HL-60 (cell line): ENCODE measurements around the gene UNC5C.

ENCODE experiments used
- DNase-seq, 2 experiments: peaks; one replicate each; pipeline ENCODE4 v3.0.0-alpha.2; 2010 to 2020; ENCODE audit warnings: low read depth in 1 of 2, low spot score in 1 of 2
- H3K27ac ChIP-seq: fragments of 250-450 bp; sonication (Bioruptor Pico); replicated peaks from 2 replicates; pipeline ENCODE4 v1.5.1; 2020; ENCODE audit warnings: mild to moderate bottlenecking, moderate library complexity
- H3K27me3 ChIP-seq: fragments of 250-450 bp; sonication (Bioruptor Pico); 2 replicates; pipeline ENCODE4 v1.5.1; 2021; ENCODE audit warnings: mild to moderate bottlenecking, moderate library complexity; ENCODE audit not compliant: insufficient read depth, poor library complexity, severe bottlenecking
- H3K4me3 ChIP-seq: replicated peaks from 2 replicates; pipeline ENCODE4 v1.5.1; 2011; ENCODE audit warnings: mild to moderate bottlenecking, control low read depth, low read length; ENCODE audit not compliant: insufficient read depth
- GABPA ChIP-seq: IDR thresholded peaks from 2 replicates; pipeline ENCODE4 v1.6.1; 2012; ENCODE audit warnings: low read depth
- POLR2AphosphoS5 ChIP-seq: IDR thresholded peaks from 2 replicates; pipeline ENCODE4 v1.6.1; 2012; ENCODE audit warnings: low read depth
- SPI1 ChIP-seq: IDR thresholded peaks from 2 replicates; pipeline ENCODE4 v1.6.1; 2012; ENCODE audit warnings: low read depth, mild to moderate bottlenecking, borderline replicate concordance
- TF ChIP-seq, protein P1 (sequence below): IDR thresholded peaks from one replicate; pipeline ENCODE4 v1.5.1; 2011; ENCODE audit warnings: low read length, control low read depth, inconsistent platforms; ENCODE audit not compliant: insufficient read depth
- TF ChIP-seq, protein P2 (sequence below): IDR thresholded peaks from 2 replicates; pipeline ENCODE4 v1.6.1; 2012; ENCODE audit warnings: low read depth; ENCODE audit not compliant: insufficient replicate concordance

UNC5C gene

DNA sequence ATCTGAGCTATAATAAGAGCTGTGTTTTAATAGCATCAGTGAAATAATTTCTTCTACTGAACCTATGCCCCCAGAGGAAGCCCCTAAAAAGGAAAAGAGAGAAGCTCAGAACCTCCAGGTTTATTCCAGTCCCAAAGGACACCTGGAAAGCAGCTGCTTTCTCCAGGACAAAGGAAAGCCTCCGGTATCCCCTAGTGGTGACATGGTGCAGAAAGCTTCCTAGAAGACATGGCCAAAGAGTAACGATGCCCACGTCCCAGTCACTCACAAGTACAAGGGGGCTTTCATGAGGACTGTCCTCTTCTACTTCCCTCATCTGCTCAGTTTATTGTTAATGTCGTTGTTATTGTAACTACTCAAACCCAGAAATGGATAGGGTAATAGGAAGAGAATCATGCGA lies 343.9 kb downstream of the UNC5C start:
- Histone ChIP-seq H3K27ac (no peak overlapping the region), H3K27me3 (no peaks in the 10 kb centered on the region), H3K4me3 (no peak overlapping the region)
- TF ChIP-seq, protein P1, sequence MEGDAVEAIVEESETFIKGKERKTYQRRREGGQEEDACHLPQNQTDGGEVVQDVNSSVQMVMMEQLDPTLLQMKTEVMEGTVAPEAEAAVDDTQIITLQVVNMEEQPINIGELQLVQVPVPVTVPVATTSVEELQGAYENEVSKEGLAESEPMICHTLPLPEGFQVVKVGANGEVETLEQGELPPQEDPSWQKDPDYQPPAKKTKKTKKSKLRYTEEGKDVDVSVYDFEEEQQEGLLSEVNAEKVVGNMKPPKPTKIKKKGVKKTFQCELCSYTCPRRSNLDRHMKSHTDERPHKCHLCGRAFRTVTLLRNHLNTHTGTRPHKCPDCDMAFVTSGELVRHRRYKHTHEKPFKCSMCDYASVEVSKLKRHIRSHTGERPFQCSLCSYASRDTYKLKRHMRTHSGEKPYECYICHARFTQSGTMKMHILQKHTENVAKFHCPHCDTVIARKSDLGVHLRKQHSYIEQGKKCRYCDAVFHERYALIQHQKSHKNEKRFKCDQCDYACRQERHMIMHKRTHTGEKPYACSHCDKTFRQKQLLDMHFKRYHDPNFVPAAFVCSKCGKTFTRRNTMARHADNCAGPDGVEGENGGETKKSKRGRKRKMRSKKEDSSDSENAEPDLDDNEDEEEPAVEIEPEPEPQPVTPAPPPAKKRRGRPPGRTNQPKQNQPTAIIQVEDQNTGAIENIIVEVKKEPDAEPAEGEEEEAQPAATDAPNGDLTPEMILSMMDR = no peak
- TF ChIP-seq SPI1 = no peak
- TF ChIP-seq, protein P2, sequence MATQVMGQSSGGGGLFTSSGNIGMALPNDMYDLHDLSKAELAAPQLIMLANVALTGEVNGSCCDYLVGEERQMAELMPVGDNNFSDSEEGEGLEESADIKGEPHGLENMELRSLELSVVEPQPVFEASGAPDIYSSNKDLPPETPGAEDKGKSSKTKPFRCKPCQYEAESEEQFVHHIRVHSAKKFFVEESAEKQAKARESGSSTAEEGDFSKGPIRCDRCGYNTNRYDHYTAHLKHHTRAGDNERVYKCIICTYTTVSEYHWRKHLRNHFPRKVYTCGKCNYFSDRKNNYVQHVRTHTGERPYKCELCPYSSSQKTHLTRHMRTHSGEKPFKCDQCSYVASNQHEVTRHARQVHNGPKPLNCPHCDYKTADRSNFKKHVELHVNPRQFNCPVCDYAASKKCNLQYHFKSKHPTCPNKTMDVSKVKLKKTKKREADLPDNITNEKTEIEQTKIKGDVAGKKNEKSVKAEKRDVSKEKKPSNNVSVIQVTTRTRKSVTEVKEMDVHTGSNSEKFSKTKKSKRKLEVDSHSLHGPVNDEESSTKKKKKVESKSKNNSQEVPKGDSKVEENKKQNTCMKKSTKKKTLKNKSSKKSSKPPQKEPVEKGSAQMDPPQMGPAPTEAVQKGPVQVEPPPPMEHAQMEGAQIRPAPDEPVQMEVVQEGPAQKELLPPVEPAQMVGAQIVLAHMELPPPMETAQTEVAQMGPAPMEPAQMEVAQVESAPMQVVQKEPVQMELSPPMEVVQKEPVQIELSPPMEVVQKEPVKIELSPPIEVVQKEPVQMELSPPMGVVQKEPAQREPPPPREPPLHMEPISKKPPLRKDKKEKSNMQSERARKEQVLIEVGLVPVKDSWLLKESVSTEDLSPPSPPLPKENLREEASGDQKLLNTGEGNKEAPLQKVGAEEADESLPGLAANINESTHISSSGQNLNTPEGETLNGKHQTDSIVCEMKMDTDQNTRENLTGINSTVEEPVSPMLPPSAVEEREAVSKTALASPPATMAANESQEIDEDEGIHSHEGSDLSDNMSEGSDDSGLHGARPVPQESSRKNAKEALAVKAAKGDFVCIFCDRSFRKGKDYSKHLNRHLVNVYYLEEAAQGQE = no peak
- TF ChIP-seq GABPA = no peak
- TF ChIP-seq POLR2AphosphoS5 = no peak
- DNase-seq = no peak

DNA sequence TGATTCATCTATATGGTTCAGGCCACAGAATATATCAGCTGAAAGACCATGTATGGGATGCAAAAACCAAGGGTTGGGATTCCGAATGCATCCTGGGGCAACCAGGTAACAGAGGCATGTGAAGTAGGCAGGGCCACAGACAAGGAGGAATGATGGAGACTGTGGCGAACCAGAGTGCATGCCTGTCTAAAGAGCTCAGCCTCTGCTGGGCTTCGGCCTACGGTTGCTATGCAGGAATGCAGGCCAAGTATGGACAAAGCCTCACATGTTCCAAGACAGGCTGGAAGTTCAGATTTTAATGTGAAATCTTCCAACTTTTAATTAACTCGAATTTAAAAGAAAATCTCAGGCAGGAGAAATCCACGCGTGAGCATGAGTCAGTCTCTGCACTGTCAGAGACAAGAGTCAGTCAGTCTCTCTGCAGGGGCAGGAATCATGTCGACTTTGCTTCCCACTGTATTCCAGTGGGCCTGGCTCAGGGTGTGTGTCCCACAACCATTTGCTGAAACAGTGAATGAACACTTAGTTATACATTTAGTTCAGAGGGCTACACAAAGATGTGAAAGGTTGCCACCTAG lies 344.4 kb downstream of the UNC5C start:
- no peaks in the 10 kb centered on the region for H3K27me3 ChIP-seq
- no peak overlapping the region for H3K4me3 ChIP-seq
- no peak overlapping the region for H3K27ac ChIP-seq
- no peak for DNase-seq
- TF ChIP-seq POLR2AphosphoS5 (no peak), SPI1 (no peak), GABPA (no peak)
- TF ChIP-seq, protein P2 = no peak
- TF ChIP-seq, protein P1 = no peak

DNA sequence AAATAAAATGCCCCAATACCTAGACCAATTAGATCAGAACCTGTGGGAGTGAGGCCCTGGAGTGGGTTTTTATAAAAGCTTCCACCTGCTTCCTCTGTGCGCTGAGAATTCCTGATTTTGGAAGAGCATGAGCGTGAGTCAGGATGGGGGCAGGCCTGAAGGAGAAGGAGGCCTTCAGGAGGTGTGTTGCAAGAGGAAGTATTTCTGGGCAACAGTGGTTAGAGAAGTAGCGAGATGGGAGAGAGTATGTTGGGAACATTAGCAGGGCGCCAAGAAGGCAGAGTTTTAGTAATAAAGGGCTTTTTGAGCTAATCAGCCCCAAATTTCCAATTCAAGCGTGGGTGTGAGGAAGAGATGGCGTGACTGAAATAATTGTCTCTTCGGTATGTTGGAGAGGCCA lies 349.8 kb downstream of the UNC5C start:
- TF ChIP-seq GABPA (no peak), POLR2AphosphoS5 (no peak), SPI1 (no peak)
- TF ChIP-seq, protein P2 = no peak
- TF ChIP-seq, protein P1 = no peak
- H3K4me3 ChIP-seq = no peak overlapping the region
- H3K27me3 ChIP-seq = no peaks in the 10 kb centered on the region
- peak in 1 of 2 experiments; percentile 36 for DNase-seq
- H3K27ac ChIP-seq = no peak overlapping the region
